Cardiac fibroblast (primary cell): Measurements from ENCODE around the gene SOCS7.

Experiments
- DNase-seq, 2 donors: peaks; one replicate each; pipeline versions ENCODE4 v3.0.0 to v3.0.0-alpha.2; 2010; ENCODE audit warnings: low read depth in 2 of 2
- H3K4me3 ChIP-seq, 2 donors: replicated peaks in 1 of 2; 1 replicate in 1 of 2; 2 replicates in 1 of 2; pipeline ENCODE4 v1.5.1; 2011; ENCODE audit warnings: low read depth in 2 of 2, low read length in 2 of 2, mild to moderate bottlenecking in 2 of 2, moderate library complexity in 1 of 2
- CTCF ChIP-seq: IDR thresholded peaks from one replicate; pipeline ENCODE4 v1.5.1; 2011; ENCODE audit warnings: low read depth, mild to moderate bottlenecking, low read length, inconsistent platforms

SOCS7 gene

GRCh38 chr17:38451840-38452529 lies 100.3 kb downstream of the SOCS7 start:
- peak; percentile 90 to 97 for DNase-seq
- no peak for TF ChIP-seq CTCF
- H3K4me3 ChIP-seq = peak overlapping the region; percentile 41 to 50

GRCh38 chr17:38452719-38453118 lies 101.1 kb downstream of the SOCS7 start:
- no peak for TF ChIP-seq CTCF
- DNase-seq = no peak
- H3K4me3 ChIP-seq = no peak overlapping the region

GRCh38 chr17:38453951-38454421 lies 102.3 kb downstream of the SOCS7 start:
- H3K4me3 ChIP-seq = peak overlapping the region; percentile 63 to 66
- DNase-seq = peak; percentile 51 to 63

GRCh38 chr17:38454532-38454931 lies 102.9 kb downstream of the SOCS7 start:
- peak overlapping the region; percentile 63 to 66 for H3K4me3 ChIP-seq
- peak; percentile 75 to 84 for DNase-seq
- no peak for TF ChIP-seq CTCF

More at GRCh38 chr17:38453951-38454421, 102.3 kb downstream of the SOCS7 start:
- no peak for TF ChIP-seq CTCF
